Activated CD4-positive, alpha-beta memory T cell treated with anti-CD3 and anti-CD28 coated beads, Interleukin-2, amount 10 ng/mL, durations not matched to agents 7 days and 5 days (primary cell): Measurements from ENCODE around the gene CAMTA1. TPM values are rescaled to one million over a fixed set of nuclear protein-coding genes. Genes with fewer than 3 reads are reported as not detected.

ENCODE experiments used
- CTCF ChIA-PET: fragments of 350-600 bp; sonication (Branson Sonifier 250); formaldehyde crosslinking; loops from one replicate; lab custom pipeline; 2021; ENCODE audit warnings: antibody characterized with exemption, inconsistent platforms; lab: Charles Lee
- POLR2A ChIA-PET: fragments of 350-600 bp; sonication (Branson Sonifier 250); formaldehyde crosslinking; loops from one replicate; lab custom pipeline; 2021; ENCODE audit warnings: antibody characterized with exemption; lab: Charles Lee
- DNase-seq: peaks from one replicate; pipeline ENCODE4 v3.0.0-alpha.2; 2020
- H3K27ac Mint-ChIP-seq: one replicate; pipeline ENCODE4 v1.8.0; 2021; ENCODE audit warnings: mild to moderate bottlenecking, mixed read lengths
- H3K27me3 Mint-ChIP-seq: one replicate; pipeline ENCODE4 v1.8.0; 2021; ENCODE audit warnings: mixed read lengths
- H3K36me3 Mint-ChIP-seq: one replicate; pipeline ENCODE4 v1.8.0; 2021; ENCODE audit warnings: low read depth, mixed read lengths
- H3K4me1 Mint-ChIP-seq: one replicate; pipeline ENCODE4 v1.8.0; 2021; ENCODE audit warnings: mixed read lengths
- H3K4me3 Mint-ChIP-seq: one replicate; pipeline ENCODE4 v1.8.0; 2021; ENCODE audit warnings: mild to moderate bottlenecking, mixed read lengths
- H3K9me3 Mint-ChIP-seq: one replicate; pipeline ENCODE4 v1.8.0; 2021; ENCODE audit warnings: mixed read lengths
- total RNA-seq, 2 experiments: library from RNA; stranded (reverse); gene quantifications; one replicate each; pipeline ENCODE4 v1.2.3, GENCODE V29; 2021

The CAMTA1 gene
- total RNA-seq, 2 experiments from 2014 or later: 43.0 to 47.3 TPM

GRCh38 chr1:7232441-7233236 lies 447.4 kb downstream of the CAMTA1 start:
- peak; percentile 1 for DNase-seq
- Mint-ChIP-seq H3K36me3 (no peaks in the 10 kb centered on the region), H3K4me1 (no peaks in the 10 kb centered on the region), H3K9me3 (no peaks in the 10 kb centered on the region), H3K27ac (no peak overlapping the region), H3K27me3 (peaks cover 3% of the 10 kb centered on the region), H3K4me3 (no peak overlapping the region)
- CTCF ChIA-PET: no interaction called here
- POLR2A ChIA-PET: no interaction called here

- no peaks in the 10 kb centered on the region for H3K4me1 Mint-ChIP-seq
- ChIA-PET POLR2A (no interaction called here), CTCF (no interaction called here)
- H3K27ac Mint-ChIP-seq: no peak overlapping the region
- peak; percentile 9 for DNase-seq
- H3K9me3 Mint-ChIP-seq: no peaks in the 10 kb centered on the region
- no peak overlapping the region for H3K4me3 Mint-ChIP-seq
- peaks cover 3% of the 10 kb centered on the region for H3K27me3 Mint-ChIP-seq
- no peaks in the 10 kb centered on the region for H3K36me3 Mint-ChIP-seq
Measured at GRCh38 chr1:7233237-7233540, 447.9 kb downstream of the CAMTA1 start.

- ChIA-PET POLR2A (no interaction called here), CTCF (no interaction called here)
- Mint-ChIP-seq H3K27me3 (peaks cover 3% of the 10 kb centered on the region), H3K4me1 (no peaks in the 10 kb centered on the region), H3K27ac (no peak overlapping the region), H3K4me3 (no peak overlapping the region), H3K36me3 (no peaks in the 10 kb centered on the region), H3K9me3 (no peaks in the 10 kb centered on the region)
- DNase-seq: peak; percentile 3
Measured at GRCh38 chr1:7233646-7234470, 448.6 kb downstream of the CAMTA1 start.

- Mint-ChIP-seq H3K27me3 (peaks cover 3% of the 10 kb centered on the region), H3K27ac (no peak overlapping the region), H3K4me3 (no peak overlapping the region), H3K9me3 (no peaks in the 10 kb centered on the region), H3K4me1 (no peaks in the 10 kb centered on the region), H3K36me3 (no peaks in the 10 kb centered on the region)
- DNase-seq: peak; percentile 0
- POLR2A ChIA-PET: no interaction called here
- CTCF ChIA-PET: no interaction called here
Measured at GRCh38 chr1:7234471-7234755, 449.2 kb downstream of the CAMTA1 start.

- POLR2A ChIA-PET: no interaction called here
- Mint-ChIP-seq H3K27me3 (peaks cover 3% of the 10 kb centered on the region), H3K27ac (no peak overlapping the region), H3K4me3 (no peak overlapping the region), H3K9me3 (no peaks in the 10 kb centered on the region), H3K4me1 (no peaks in the 10 kb centered on the region), H3K36me3 (no peaks in the 10 kb centered on the region)
- CTCF ChIA-PET: no interaction called here
- DNase-seq: no peak
Measured at GRCh38 chr1:7235871-7236517, 450.7 kb downstream of the CAMTA1 start.

GRCh38 chr1:7236844-7237515 lies 451.7 kb downstream of the CAMTA1 start:
- DNase-seq: no peak
- ChIA-PET CTCF (no interaction called here), POLR2A (no interaction called here)
- no peak overlapping the region for H3K4me3 Mint-ChIP-seq
- no peaks in the 10 kb centered on the region for H3K36me3 Mint-ChIP-seq
- no peaks in the 10 kb centered on the region for H3K4me1 Mint-ChIP-seq
- no peak overlapping the region for H3K27ac Mint-ChIP-seq
- H3K9me3 Mint-ChIP-seq: no peaks in the 10 kb centered on the region
- peaks cover 3% of the 10 kb centered on the region for H3K27me3 Mint-ChIP-seq

- peaks cover 6% of the 10 kb centered on the region for H3K27me3 Mint-ChIP-seq
- H3K4me3 Mint-ChIP-seq: no peak overlapping the region
- H3K36me3 Mint-ChIP-seq: no peaks in the 10 kb centered on the region
- CTCF ChIA-PET: no interaction called here
- no peaks in the 10 kb centered on the region for H3K9me3 Mint-ChIP-seq
- POLR2A ChIA-PET: no interaction called here
- DNase-seq: no peak
- no peaks in the 10 kb centered on the region for H3K4me1 Mint-ChIP-seq
- no peak overlapping the region for H3K27ac Mint-ChIP-seq
Measured at GRCh38 chr1:7247158-7247557, 461.9 kb downstream of the CAMTA1 start.

- CTCF ChIA-PET: no interaction called here
- no peak for DNase-seq
- H3K27ac Mint-ChIP-seq: no peak overlapping the region
- H3K4me1 Mint-ChIP-seq: no peaks in the 10 kb centered on the region
- no peaks in the 10 kb centered on the region for H3K9me3 Mint-ChIP-seq
- no peak overlapping the region for H3K4me3 Mint-ChIP-seq
- H3K27me3 Mint-ChIP-seq: peaks cover 6% of the 10 kb centered on the region
- POLR2A ChIA-PET: no interaction called here
- H3K36me3 Mint-ChIP-seq: no peaks in the 10 kb centered on the region
Measured at GRCh38 chr1:7247791-7248548, 462.7 kb downstream of the CAMTA1 start.

- H3K9me3 Mint-ChIP-seq: no peaks in the 10 kb centered on the region
- H3K27me3 Mint-ChIP-seq: peaks cover 6% of the 10 kb centered on the region
- H3K4me3 Mint-ChIP-seq: no peak overlapping the region
- no peak for DNase-seq
- no peak overlapping the region for H3K27ac Mint-ChIP-seq
- POLR2A ChIA-PET: no interaction called here
- CTCF ChIA-PET: no interaction called here
- H3K36me3 Mint-ChIP-seq: no peaks in the 10 kb centered on the region
- no peaks in the 10 kb centered on the region for H3K4me1 Mint-ChIP-seq
Measured at GRCh38 chr1:7248549-7249199, 463.4 kb downstream of the CAMTA1 start.

- DNase-seq: no peak
- Mint-ChIP-seq H3K4me1 (no peaks in the 10 kb centered on the region), H3K4me3 (no peak overlapping the region), H3K27me3 (peaks cover 6% of the 10 kb centered on the region), H3K27ac (no peak overlapping the region), H3K36me3 (no peaks in the 10 kb centered on the region), H3K9me3 (no peaks in the 10 kb centered on the region)
- CTCF ChIA-PET: no interaction called here
- POLR2A ChIA-PET: no interaction called here
Measured at GRCh38 chr1:7249516-7249915, 464.3 kb downstream of the CAMTA1 start.

- Mint-ChIP-seq H3K36me3 (no peaks in the 10 kb centered on the region), H3K27ac (no peak overlapping the region), H3K27me3 (peaks cover 6% of the 10 kb centered on the region), H3K4me3 (no peak overlapping the region), H3K4me1 (no peaks in the 10 kb centered on the region), H3K9me3 (no peaks in the 10 kb centered on the region)
- DNase-seq: no peak
- ChIA-PET POLR2A (no interaction called here), CTCF (no interaction called here)
Measured at GRCh38 chr1:7250176-7250575, 464.9 kb downstream of the CAMTA1 start.

GRCh38 chr1:7250597-7251453 lies 465.6 kb downstream of the CAMTA1 start:
- POLR2A ChIA-PET: no interaction called here
- Mint-ChIP-seq H3K9me3 (no peaks in the 10 kb centered on the region), H3K27ac (no peak overlapping the region), H3K36me3 (no peaks in the 10 kb centered on the region), H3K4me3 (no peak overlapping the region), H3K27me3 (peaks cover 6% of the 10 kb centered on the region), H3K4me1 (no peaks in the 10 kb centered on the region)
- no peak for DNase-seq
- CTCF ChIA-PET: no interaction called here
